Chondrocyte (in vitro differentiated cells): ENCODE measurements around the gene LYVE1. TPM values are rescaled to one million over a fixed set of nuclear protein-coding genes. Genes with fewer than 3 reads are reported as not detected.

Experiments used
- DNase-seq: peaks from one replicate; pipeline ENCODE4 v3.0.0; 2021; ENCODE audit warnings: mixed read lengths, low spot score
- H3K27ac Mint-ChIP-seq: one replicate; pipeline ENCODE4 v1.8.0; 2021; ENCODE audit warnings: mild to moderate bottlenecking, moderate library complexity, mixed read lengths; ENCODE audit not compliant: unreplicated experiment
- H3K27me3 Mint-ChIP-seq: 2 replicates; pipeline ENCODE4 v1.8.0; 2021; ENCODE audit warnings: low read depth, mixed read lengths
- H3K36me3 Mint-ChIP-seq: 2 replicates; pipeline ENCODE4 v1.8.0; 2021; ENCODE audit warnings: low read depth, mixed read lengths
- H3K4me1 Mint-ChIP-seq: 2 replicates; pipeline ENCODE4 v1.8.0; 2021; ENCODE audit warnings: low read depth, mild to moderate bottlenecking, mixed read lengths
- H3K4me3 Mint-ChIP-seq: one replicate; pipeline ENCODE4 v1.8.0; 2021; ENCODE audit warnings: mild to moderate bottlenecking, moderate library complexity, mixed read lengths; ENCODE audit not compliant: unreplicated experiment
- H3K9me3 Mint-ChIP-seq: 2 replicates; pipeline ENCODE4 v1.8.0; 2021; ENCODE audit warnings: low read depth, mixed read lengths
- CTCF ChIP-seq: fragments of 200-600 bp; sonication (generic); IDR thresholded peaks from 2 replicates; pipeline ENCODE4 v1.5.0; 2021; ENCODE audit warnings: antibody characterized with exemption, mild to moderate bottlenecking, moderate library complexity
- long read RNA-seq: library from polyadenylated mRNA; stranded (forward); transcript quantifications from one replicate; pipeline ENCODE4 v2.0.0, GENCODE V29; 2021
- total RNA-seq: library from RNA; stranded (reverse); gene quantifications from 3 replicates; pipeline ENCODE4 v1.2.1, GENCODE V29; 2021

The LYVE1 gene
- total RNA-seq: 1.2 to 5.2 TPM (median 3.5 TPM) in 3 replicates
- long read RNA-seq, partial matches to known transcripts: 0 of 29 reads
- long read RNA-seq, other reads (novel, unspliced or antisense): 25 of 29 reads

- peaks cover 3% of the 10 kb centered on the region for H3K36me3 Mint-ChIP-seq
- H3K9me3 Mint-ChIP-seq: no peaks in the 10 kb centered on the region
- peak within 1 kb of the TSS; percentile 82 for H3K27ac Mint-ChIP-seq
- peak within 1 kb of the TSS; percentile 36 for H3K4me3 Mint-ChIP-seq
- H3K27me3 Mint-ChIP-seq: no peaks in the 10 kb centered on the region
- TF ChIP-seq CTCF: no peak
- DNase-seq: no peak
- H3K4me1 Mint-ChIP-seq: peaks cover 46% of the 10 kb centered on the region
Measured at GRCh38 chr11:10568486-10568941, at the start of gene LYVE1. Gene LYVE1 (minus strand): TSS chr11:10568665. CDS start chr11:10568532, 133 bp downstream.

- Mint-ChIP-seq H3K9me3 (peaks cover 6% of the 10 kb centered on the region), H3K27ac (peak overlapping the region; percentile 55), H3K4me3 (no peak overlapping the region), H3K4me1 (peaks cover 20% of the 10 kb centered on the region), H3K36me3 (peaks cover 29% of the 10 kb centered on the region), H3K27me3 (no peaks in the 10 kb centered on the region)
- no peak for DNase-seq
- no peak for TF ChIP-seq CTCF
Measured at GRCh38 chr11:10617551-10617950, 49.1 kb upstream of the LYVE1 start.

- H3K4me1 Mint-ChIP-seq: peaks cover 19% of the 10 kb centered on the region
- DNase-seq: no peak
- no peak overlapping the region for H3K27ac Mint-ChIP-seq
- peaks cover 30% of the 10 kb centered on the region for H3K36me3 Mint-ChIP-seq
- H3K27me3 Mint-ChIP-seq: no peaks in the 10 kb centered on the region
- TF ChIP-seq CTCF: no peak
- H3K4me3 Mint-ChIP-seq: no peak overlapping the region
- peaks cover 6% of the 10 kb centered on the region for H3K9me3 Mint-ChIP-seq
Measured at GRCh38 chr11:10611979-10612862, 43.8 kb upstream of the LYVE1 start.

- peaks cover 6% of the 10 kb centered on the region for H3K9me3 Mint-ChIP-seq
- no peak overlapping the region for H3K4me3 Mint-ChIP-seq
- H3K36me3 Mint-ChIP-seq: peaks cover 27% of the 10 kb centered on the region
- H3K4me1 Mint-ChIP-seq: peaks cover 33% of the 10 kb centered on the region
- H3K27me3 Mint-ChIP-seq: no peaks in the 10 kb centered on the region
- DNase-seq: no peak
- H3K27ac Mint-ChIP-seq: no peak overlapping the region
- no peak for TF ChIP-seq CTCF
Measured at GRCh38 chr11:10609636-10610035, 41.2 kb upstream of the LYVE1 start.

GRCh38 chr11:10608584-10608983, 40.1 kb upstream of the LYVE1 start:
- no peak for DNase-seq
- Mint-ChIP-seq H3K36me3 (peaks cover 19% of the 10 kb centered on the region), H3K27me3 (no peaks in the 10 kb centered on the region), H3K4me3 (no peak overlapping the region), H3K9me3 (peaks cover under 1% of the 10 kb centered on the region), H3K4me1 (peaks cover 39% of the 10 kb centered on the region), H3K27ac (no peak overlapping the region)
- TF ChIP-seq CTCF: no peak
